Fibroblast of skin of abdomen (primary cell): ENCODE measurements around the gene HSD3B1.
A peak's percentile ranks its signal among the peaks of the same experiment; 100 is the strongest.
"Not testable (repeated sequence)": the region's sequence is repeated elsewhere in the genome, so short reads cannot be mapped to it uniquely, and the experiment has no call there.

Experiments used
- DNase-seq: peaks from one replicate; pipeline ENCODE4 v3.0.0-alpha.2; 2013

Gene HSD3B1

GRCh38 chr1:119554183-119554582 lies 47.2 kb downstream of the HSD3B1 start:
- peak; percentile 83 for DNase-seq

DNA sequence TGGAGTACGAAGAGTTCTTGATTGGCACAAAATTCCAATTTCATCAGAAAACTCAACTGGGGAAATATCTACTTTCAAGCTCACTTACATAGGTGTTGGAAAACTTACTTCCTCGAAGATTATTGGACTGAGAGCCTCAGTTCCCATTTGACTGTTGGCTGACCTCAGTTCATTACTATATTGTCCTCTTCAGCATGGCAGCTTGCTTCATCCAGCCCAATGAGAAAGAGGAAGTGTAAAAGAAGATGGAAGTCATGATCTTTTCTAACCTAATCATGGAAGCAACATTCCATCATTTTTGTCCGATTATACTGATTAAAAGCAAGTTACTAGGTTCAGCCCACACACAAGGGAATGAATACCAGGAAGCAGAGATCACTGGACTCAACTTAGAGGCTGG lies 49.4 kb downstream of the HSD3B1 start:
- no peak for DNase-seq

GRCh38 chr1:119560402-119560801 lies 53.4 kb downstream of the HSD3B1 start:
- DNase-seq = not testable (repeated sequence)

DNA sequence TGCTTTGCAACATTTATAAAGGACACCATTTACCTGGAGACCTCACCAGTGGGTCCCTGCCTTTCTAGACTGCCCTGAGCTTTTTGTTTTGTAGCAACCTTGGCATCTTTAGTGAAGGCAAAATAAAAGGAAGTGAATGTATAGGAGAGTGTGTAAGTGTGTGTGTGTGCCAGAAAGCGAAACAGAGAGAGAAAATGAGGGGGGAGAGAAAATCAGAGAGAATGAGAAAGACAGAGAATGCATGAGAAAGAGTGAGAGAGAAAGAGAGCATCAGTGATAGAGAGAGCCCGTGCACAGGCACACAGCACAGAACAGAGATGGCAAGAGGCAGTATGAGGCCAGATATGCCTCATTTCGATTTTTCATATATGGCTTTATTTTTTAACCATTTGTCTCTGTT lies 57.5 kb downstream of the HSD3B1 start:
- no peak for DNase-seq
